GM18520 (cell line): ENCODE measurements around the gene C13orf46.
"Not testable (repeated sequence)": the region's sequence is repeated elsewhere in the genome, so short reads cannot be mapped to it uniquely, and the experiment has no call there.

Source experiments
- ATAC-seq: cut with Tn5 transposase; IDR thresholded peaks from one replicate; pipeline ENCODE4 v1.9.1; 2021; ENCODE audit not compliant: unreplicated experiment

The C13orf46 gene

DNA sequence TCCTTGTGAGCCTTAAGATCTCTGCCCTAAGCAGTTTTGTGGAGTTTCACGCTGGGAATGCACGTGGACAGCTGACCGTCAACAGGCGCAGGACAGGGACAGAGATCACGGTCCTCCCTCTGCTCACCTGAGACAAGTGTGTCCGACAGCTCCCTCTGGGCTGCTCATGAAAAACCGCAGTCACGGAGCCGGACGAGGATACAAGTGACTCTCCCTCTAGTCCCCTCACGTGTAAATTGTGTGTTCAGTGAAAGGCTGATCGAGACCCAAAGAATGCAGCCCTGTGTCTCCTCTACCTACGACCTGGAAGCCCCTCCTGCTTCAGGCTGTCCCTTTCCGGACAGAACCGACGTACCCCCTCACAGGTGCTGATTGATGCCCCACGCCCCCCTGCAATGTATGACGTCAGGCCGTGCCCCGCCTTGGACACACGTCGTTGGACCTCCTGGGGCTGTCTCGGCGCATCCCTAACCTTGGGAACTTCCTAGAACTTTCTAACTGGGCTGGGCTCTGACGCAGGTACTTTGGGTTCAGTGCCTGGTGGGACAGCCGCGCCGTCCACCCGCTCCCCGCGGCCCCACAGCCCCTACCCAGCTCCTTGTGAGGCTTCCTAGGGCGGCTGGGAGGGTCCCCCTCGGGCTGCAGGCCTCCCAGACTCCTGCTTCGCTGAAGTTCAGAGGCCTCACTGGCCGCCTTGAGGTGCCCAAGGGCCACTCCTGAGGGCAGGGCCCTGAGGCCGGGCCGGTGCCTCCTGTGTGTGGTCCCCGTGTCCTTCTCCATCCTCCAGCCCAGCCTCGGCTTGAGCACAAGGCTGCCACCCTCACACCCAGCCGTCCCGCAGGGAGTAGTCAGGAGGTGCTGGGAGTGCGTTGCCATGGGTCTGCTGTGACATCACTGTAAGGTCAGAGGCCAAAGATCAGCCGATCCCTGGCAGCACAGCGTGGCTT lies at the start of gene C13orf46:
C13orf46 (minus strand) TSS at position 859 of the 947 bp plus-strand sequence; CDS start at position 780, 79 bp downstream.
- ATAC-seq: no peak

DNA sequence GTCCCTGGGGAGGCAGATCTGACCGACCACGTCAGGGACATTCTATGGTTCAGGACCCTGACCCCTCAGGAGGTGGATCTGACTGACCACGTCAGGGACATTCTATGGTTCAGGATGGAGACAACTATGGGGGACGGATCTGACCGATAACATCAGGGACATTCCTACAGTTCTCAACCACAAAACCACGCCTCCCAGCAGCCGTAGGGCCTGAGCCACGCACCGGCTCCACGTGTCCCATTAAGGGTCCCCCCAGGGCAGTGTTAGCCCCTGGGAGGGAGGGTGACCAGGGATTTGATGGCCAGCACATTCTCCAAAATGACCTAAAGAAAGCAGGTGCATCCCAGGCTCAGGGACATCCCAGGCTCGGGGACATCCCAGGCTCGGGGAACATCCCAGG lies 49.0 kb upstream of the C13orf46 start:
- ATAC-seq: no peak

DNA sequence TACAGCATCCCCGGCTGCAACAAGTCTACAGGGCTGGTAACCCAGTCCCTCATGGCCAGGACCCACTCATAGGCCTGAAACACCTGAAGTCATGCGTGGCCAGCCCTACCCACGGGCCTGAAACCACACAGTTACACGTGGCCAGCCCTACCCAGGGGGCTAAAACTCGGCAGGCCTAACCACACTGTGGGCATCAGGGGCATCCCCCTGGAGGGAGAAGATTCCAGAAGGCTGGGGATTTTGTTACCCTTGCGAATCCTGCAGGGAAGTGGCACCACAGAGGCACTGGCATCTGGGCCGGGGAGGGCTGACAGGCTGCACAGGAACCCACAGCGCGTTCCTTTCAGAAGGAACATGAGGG lies 48.4 kb upstream of the C13orf46 start:
- ATAC-seq: no peak

DNA sequence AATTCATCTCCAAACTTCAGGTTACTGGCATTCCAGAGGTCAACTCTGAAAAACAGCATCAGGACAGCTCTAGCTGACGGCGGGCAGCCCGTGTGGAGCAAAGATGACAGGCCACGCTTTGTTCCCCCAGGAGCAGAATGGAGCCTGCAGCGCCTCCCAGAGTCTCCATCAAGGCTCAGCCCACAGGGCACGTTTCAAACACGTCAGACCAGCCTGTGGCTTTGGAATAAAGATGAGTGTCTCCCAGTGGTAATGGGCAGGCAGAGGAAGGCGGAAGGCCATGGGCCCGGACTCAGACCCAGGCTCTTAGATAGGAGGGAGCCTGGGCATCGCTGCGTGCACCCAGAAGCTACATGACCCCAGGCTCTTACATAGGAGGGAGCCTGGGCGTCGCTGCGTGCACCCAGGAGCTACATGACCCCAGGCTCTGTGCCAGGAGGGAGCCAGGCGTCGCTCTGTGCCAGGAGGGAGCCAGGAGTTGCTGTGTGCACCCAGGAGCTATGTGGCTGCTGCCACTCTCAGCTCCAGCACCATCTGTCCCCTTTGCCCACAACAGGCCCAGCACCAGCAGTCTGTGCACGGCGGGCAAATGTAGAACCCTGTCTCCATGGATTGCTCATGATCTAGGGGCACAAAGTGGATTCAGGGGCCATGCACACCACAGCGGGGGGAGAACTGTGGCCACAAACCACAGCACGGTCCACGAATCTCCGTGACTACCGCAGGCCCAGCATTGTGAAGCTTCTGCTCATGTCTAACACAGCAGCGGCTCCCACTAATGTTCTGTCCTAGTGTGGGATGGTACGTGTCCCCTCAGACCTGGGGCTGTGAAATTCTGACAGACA lies 47.8 kb upstream of the C13orf46 start:
- no peak for ATAC-seq

DNA sequence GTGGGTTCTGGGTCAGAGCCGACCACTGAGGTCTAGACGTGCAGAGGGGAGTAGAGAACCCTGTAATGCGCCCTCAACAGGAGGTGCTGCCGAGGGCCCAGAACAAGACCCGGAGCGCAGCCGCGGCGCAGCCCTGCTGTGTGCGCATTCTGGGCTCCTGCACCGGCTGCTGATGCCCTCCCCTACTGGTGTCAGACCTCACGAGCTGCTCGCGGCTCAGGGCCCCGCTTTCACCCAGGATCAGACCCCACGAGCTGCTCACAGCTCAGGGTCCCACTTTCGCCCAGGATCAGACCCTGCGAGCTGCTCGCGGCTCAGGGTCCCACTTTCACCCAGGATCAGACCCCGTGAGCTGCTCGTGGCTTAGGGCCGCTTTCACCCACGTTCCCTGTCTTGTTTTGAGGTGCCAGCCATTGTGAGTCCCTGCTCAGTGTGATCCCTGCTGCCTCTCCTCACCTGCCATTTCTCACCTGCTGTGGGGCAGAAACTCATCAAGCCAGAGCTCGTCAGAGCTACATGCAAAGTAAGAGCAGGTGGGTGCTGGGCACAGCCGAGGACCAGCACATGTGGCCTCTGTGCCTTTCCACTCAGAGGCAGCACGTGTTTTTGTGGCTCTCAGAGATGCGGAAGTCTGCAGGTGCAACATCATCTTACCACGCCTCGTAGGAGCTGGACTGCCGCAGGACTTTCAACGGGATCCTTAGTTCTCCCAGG lies 47.0 kb upstream of the C13orf46 start:
- ATAC-seq: no peak

DNA sequence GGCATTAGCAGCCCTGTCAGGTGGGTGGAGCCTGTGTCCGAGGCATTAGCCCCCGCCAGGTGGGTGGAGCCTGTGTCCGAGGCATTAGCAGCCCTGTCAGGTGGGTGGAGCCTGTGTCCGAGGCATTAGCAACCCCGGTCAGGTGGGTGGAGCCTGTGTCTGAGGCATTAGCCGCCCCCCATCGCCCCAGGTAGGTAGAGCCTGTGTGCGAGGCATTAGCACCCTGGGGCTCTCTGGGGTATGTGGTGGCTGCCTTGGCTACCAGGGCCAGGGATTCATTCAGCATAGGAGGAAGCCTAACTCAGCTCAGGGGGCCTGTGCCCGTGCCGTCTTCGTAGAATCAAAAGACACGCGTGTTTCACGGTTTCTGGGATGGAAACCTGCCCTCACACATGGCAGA lies 46.3 kb upstream of the C13orf46 start:
- ATAC-seq: not testable (repeated sequence)

DNA sequence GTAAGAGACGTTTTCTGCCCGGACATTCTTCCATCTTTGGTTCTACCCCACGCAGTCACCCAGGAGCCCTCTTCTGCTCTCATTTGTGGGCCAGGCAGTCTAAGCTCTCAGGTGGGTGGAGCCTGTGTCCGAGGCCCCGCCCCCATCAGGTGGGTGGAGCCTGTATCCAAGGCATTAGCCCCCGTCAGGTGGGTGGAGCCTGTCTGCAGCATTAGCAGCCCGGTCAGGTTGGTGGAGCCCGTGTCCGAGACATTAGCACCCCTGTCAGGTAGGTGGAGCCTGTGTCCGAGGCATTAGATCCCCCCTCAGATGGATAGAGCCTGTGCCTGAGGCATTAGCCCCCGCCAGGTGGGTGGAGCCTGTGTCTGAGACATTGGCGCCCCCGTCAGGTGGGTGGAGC lies 45.5 kb upstream of the C13orf46 start:
- no peak for ATAC-seq

DNA sequence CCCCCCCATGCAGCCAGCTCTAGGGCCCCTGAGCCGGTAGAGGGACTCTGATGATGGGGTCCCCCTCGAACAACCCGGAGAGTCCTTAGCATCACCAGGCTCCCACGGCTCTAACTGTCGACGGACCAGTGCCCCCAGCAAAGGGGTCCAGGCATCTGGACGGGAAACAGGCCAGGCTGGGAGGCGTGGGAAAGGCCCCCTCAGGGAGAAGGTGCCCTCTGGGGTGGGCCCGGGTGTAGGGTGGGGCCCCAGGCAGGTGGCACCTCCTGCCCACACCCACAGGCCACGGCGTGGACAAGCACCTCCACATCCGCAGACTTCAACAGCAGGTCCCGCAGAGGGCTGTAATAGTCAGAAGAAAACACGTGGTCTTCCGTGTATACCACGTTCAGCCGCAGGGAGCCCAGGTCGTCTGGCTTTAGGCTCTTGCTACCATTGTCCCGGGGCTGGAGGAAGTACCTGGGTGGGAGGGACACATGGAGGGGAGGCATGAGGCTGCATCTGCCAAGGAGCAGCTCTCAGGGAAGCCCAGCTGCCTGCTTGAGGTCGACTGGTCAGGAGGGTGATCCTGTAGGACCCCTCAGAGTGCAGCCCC lies 44.7 kb upstream of the C13orf46 start:
- ATAC-seq: no peak

DNA sequence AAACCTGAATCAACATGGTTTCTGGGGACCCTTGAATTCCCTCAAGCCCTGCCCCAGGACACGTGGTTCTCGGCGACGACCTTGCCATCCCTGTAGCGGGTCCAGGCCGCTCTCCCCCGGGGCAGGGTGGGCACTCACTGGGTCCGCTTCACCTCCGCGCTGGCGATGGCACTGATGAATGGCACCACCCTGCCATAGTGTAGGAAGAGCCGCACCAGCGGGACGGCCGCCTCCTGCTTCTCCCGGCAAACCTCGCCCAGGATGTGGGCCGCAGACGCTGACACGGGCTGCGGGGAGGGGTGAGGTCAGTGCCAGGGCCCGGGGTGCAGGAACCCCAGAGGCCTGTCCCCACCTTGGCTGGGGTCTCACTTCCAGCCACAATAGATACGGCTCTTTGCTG lies 44.1 kb upstream of the C13orf46 start:
- ATAC-seq: no peak

DNA sequence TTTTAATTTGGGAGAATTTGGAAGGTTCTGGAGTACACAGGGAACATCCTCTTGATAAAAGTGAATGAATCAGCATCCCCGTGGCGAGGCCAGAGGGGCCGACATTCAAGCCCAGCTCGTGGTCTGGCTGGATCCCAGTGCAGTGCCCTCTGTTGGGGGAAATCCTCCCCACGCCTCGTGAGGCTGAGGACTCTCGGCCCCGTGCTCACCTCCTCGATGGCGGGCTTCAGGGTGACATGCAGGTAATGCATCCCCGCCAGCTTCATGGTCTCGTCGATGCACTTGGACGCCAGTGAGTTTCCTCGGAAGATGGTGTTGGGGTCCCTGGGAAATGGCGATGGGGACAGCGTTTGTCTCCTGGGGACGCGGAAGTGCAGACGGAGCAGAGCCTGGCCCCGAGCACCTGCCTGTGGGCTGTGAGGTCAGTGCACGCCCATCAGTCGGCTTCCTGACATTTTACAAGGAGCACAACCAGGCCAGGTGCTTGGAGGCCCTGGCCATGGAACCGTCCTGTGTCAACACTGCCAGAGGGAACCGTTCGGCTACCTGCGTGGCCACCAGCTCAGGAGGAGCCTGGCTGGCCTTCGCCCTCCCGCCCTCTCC lies 43.3 kb upstream of the C13orf46 start:
- no peak for ATAC-seq

DNA sequence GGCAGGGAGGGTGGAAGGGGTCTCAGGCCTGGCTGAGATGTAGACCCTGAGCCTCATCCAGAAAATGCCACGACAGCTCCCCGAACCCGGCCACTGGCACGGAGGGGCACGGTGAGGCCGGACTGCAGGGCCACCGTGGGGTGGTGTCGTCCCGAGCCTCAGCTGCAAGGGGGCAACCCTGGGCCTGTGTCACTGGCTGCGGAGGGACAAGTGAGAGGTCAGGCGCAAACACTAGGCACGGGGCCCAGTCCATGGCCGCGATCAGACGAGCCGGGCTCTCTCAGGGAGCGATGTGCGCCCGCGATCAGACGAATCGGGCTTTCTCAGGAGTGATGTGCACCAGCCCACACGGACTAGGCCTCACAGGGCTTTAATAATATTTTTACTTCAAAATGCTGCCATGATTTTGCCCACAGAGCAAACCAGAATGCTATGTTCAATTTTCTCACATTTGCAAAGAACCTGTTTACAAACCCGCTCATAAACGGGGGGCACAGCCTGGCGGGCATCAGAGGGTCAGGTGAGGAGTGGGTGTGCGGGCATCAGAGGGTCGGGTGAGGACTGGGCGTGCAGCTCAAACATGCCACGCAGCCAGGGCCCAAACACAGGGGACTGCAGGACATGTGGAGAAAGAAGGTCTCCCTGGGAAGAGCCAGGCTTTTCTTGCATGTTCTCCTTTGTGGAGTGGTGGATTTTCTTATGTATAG lies 42.6 kb upstream of the C13orf46 start:
- no peak for ATAC-seq

DNA sequence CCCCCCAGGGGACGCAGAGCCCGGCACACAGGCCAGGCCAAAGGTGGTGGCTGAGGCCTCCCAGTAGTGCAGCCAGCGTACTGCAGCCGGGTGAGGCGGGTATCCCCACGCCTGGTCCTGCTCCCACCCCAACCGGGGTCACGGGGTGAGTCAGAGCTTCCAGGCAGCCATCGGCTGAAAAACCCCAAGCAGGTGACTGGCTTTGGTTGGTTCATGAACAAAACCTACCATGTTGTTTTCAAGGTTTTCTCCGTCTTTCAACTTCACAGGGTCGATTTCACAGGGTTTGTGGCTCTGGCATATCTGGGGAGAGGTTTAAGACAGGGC lies 42.1 kb upstream of the C13orf46 start:
- ATAC-seq: no peak

DNA sequence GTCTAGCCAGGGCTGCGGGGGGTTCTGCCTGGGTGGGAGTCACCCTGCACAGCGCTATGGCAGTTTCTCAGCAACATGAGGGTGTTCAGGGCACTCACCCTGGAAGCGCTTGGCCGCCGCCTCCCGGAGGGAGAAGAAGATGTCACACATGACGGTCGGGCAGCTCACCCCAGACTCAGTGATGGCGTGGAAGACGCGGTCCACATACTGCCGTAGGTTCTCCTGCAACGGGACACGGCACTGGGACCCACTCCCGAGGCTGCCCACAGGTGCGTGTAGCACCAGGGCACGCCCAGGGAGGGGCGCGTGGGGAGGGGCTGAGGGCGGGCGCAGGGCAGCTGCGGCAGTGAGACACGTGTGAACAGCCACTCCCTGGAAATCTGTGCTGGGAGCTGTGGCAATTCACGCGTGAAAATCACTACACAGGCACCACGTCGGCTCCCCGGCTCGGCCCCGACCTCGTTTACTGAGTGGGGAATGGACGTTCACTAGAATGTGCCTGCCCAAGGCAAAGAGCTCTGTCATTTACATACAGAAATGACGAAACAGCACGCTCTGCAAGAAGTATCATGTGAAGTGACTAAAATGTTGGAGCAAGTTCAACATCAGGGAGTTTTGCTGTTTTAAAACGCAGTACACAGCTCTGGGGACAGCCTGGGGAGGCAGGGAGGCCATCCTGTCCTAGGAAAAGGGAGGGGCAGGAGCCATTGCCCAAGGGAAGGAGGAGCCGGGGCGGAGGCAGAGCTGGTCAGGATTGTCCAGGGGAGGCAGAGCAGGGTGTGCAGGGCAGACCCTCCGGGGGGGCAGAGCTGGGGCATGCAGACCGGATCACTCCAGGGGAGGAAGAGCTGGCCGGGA lies 41.5 kb upstream of the C13orf46 start:
- no peak for ATAC-seq

DNA sequence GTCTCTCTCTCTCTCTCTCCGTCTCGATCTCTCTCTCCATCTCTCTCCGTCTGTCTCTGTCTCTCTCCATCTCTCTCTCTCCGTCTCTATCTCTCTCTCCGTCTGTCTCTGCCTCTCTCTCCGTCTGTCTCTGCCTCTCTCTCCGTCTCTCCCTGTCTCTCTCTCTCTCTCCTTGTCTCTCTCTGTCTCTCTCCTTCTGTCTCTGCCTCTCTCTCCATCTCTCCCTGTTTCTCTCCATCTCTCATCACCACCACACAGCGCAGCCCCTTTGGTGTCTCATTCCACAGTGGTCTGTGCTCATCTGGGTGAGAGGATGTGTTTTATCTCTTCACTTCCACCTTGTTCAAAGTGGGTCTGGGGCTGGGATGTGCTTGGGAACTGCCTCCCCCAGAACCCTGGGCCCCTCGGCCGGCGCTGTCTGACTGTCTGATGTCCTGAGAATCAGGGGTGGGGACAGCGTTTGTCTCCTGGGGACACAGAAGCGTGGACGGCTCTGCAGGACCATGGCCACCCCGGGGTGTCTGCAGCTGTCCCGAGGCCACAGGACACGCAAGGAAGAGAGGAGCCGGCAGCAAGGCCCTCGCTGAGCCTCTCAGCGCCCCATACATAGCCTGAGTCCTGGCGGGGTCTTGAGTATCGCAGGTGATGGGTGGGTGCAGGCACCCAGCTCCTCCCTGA lies 40.2 kb upstream of the C13orf46 start:
- ATAC-seq: no peak

DNA sequence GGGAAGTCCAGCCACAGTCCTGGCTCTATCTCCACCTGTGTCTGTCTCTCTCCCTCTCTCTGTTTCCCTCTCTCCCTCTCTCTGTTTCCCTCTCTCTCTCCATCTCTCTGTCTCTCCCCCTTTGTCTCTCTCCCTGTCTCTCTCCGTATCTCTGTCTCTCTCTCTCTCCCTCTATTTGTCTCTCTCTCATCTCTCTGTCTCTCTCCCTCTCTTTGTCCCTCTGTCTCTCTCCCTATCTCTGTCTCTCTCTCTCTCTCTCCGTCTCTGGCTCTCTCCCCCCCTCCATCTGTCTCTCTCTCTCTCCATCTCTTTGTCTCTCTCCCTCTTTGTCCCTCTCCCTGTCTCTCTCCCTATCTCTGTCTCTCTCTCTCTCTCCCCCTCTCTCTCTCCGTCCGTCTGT lies 39.5 kb upstream of the C13orf46 start:
- ATAC-seq: no peak

DNA sequence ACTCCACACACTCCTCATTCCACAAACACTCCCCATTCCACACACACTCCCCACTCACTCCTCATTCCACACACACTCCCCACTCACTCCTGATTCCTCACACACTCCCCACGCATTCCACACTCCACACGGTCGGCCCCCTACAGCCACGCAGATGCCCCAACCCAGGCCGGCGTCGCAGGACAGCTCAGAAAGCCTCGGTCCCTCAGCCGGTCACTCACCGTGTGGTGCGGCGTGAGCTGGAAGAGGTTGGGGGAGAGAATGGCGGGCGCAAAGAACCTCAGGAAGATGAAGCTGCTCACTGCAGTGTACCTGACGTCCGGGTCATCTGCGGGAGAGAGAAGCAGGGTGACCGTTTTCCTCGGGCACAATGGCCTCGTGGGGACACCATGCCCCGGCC lies 39.0 kb upstream of the C13orf46 start:
- ATAC-seq: no peak

DNA sequence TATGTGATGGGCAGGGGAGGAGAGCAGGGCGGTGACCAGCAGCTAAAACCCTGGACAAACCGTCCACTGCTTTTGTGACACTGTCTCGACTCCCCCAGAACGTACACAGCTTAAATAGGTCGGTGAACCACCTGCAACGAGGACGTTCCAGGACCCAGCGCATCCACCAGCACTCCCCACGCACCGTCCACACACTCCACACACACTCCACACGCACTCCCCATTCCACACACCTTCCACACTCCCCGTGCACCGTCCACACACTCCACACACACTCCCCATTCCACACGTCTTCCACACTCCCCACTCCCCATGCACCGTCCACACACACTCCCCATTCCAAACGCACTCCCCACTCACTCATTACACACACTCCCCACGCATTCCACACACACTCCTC lies 38.3 kb upstream of the C13orf46 start:
- ATAC-seq: no peak

DNA sequence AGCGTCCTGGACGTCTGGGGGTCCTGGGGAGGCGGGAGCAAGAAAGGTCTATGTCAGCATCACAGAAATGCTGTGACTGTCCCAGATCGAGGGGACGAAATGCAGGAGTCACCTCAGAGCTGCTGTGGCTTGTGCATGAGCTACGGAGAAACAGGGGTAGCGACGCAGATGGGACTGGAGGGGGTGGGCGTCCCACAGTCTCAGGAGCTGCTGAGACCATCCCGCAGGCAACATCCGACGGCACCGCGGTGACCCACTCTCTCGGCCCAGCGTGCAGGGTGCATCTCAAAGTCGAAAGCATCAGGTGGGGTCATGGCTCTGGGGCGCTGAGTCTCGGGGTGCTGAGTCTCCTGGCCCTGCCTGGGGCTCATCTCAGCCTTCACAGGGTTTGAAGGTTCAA lies 37.4 kb upstream of the C13orf46 start:
- ATAC-seq: no peak
